Activated CD4-positive, alpha-beta T cell treated with anti-CD3 and anti-CD28 coated beads for 36 hours (primary cell): ENCODE data around the gene CORT. TPM values are rescaled to one million over a fixed set of nuclear protein-coding genes. Genes with fewer than 3 reads are reported as not detected.
A peak's percentile ranks its signal among the peaks of the same experiment; 100 is the strongest.

Experiments
- ATAC-seq: fragments of 200-7000 bp; cut with Tn5 transposase; one replicate; pipeline ENCODE4 v1.10.0; 2021; ENCODE audit warnings: mild to moderate bottlenecking, moderate library complexity
- CTCF ChIA-PET: fragments of 350-600 bp; sonication (Branson Sonifier 250); formaldehyde crosslinking; loops from one replicate; lab custom pipeline; 2021; ENCODE audit warnings: antibody characterized with exemption; lab: Charles Lee
- POLR2A ChIA-PET: fragments of 350-600 bp; sonication (Branson Sonifier 250); formaldehyde crosslinking; loops from one replicate; lab custom pipeline; 2021; ENCODE audit warnings: antibody characterized with exemption, inconsistent platforms; lab: Charles Lee
- DNase-seq: peaks from one replicate; pipeline ENCODE4 v3.0.0-alpha.2; 2020
- H3K27ac Mint-ChIP-seq: one replicate; pipeline ENCODE4 v1.8.0; 2021; ENCODE audit warnings: mixed read lengths
- H3K27me3 Mint-ChIP-seq: one replicate; pipeline ENCODE4 v1.8.0; 2021; ENCODE audit warnings: mixed read lengths
- H3K36me3 Mint-ChIP-seq: one replicate; pipeline ENCODE4 v1.8.0; 2021; ENCODE audit warnings: low read depth, mixed read lengths
- H3K4me1 Mint-ChIP-seq: one replicate; pipeline ENCODE4 v1.8.0; 2021; ENCODE audit warnings: mixed read lengths
- H3K4me3 Mint-ChIP-seq: one replicate; pipeline ENCODE4 v1.8.0; 2021; ENCODE audit warnings: mild to moderate bottlenecking, moderate library complexity, mixed read lengths
- H3K9me3 Mint-ChIP-seq: one replicate; pipeline ENCODE4 v1.8.0; 2021; ENCODE audit warnings: low read depth, mixed read lengths
- intact Hi-C, 2 experiments: fragments of 100-400 bp; cut with DNase I in 1 of 2; cut with micrococcal nuclease in 1 of 2; formaldehyde crosslinking; loops; one replicate each; pipeline versions ENCODE4 v1.14.2 to v1.15.1; 2022 to 2024; cut with DNase I, micrococcal nuclease
- total RNA-seq, 2 experiments: library from RNA; stranded (reverse); gene quantifications; one replicate each; pipeline ENCODE4 v1.2.3, GENCODE V29; 2021

Gene CORT
- total RNA-seq, 2 experiments from 2014 or later: 0.16 TPM; not detected in 1

DNA sequence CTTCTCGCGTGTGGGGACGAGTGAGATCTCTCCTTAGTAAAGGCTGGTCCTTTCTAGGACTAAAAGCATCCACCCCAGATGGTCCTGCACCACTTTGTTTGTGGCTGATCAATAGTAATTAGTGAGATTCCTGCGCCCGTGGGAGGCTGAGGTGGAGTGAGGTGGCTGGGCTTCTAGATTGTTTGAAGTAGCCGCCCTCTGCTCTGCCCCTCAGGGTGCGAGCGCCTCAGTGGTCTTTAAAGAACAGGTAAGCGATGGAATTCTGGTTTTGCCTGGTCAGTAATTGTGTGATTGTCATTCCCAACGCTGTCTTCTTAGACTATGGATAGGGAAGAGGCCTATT lies 45.6 kb downstream of the CORT start:
- H3K4me3 Mint-ChIP-seq: peak overlapping the region; percentile 72
- ATAC-seq: no peak
- no peak for DNase-seq
- peaks cover 49% of the 10 kb centered on the region for H3K4me1 Mint-ChIP-seq
- ChIA-PET CTCF (interaction anchor here (0.6 to 6.5 kb wide), 36 partner anchors 8 to 1190 kb away, joined by 3 to 133 read pairs (median 4); partner anchors contain the start of genes CENPS, DFFA and PGD), POLR2A (interaction anchor here (0.9 to 1.2 kb wide), 2 partner anchors 12 to 18 kb away, joined by 4 to 7 read pairs; no protein-coding TSS in a partner anchor)
- intact Hi-C loops: loop anchor here (1.0 to 5.0 kb wide), 10 partner anchors 16 to 585 kb away; partner anchors contain the start of genes PEX14 (in 2 of the 2), CTNNBIP1 (in 1 of the 2) and TARDBP (in 1 of the 2)
- no peaks in the 10 kb centered on the region for H3K27me3 Mint-ChIP-seq
- peak overlapping the region; percentile 91 for H3K27ac Mint-ChIP-seq
- H3K9me3 Mint-ChIP-seq: no peaks in the 10 kb centered on the region
- H3K36me3 Mint-ChIP-seq: peaks cover 7% of the 10 kb centered on the region

DNA sequence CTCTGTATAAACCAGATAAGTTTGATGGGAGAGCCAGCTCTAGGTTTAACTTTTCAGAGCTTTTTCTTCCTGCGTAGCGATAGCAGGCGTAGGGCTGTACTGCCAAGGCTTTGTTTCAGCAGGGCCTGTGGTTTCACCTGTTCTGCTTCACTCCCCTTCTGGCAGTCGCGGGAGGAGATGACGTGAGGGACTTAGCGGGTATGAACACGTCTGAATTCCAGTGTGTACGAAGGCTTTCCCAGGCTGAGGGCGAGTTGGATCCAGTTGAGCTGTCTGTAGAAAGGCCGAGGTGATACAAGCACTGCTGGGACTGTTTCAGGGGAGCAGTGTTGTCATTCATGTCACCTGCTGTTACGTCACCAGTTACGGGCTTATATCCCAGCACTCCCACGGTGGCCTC lies 46.1 kb downstream of the CORT start:
- intact Hi-C loops: loop anchor here (1.0 to 5.0 kb wide), 10 partner anchors 15 to 586 kb away; partner anchors contain the start of genes PEX14 (in 2 of the 2), CTNNBIP1 (in 1 of the 2) and TARDBP (in 1 of the 2)
- Mint-ChIP-seq H3K9me3 (no peaks in the 10 kb centered on the region), H3K4me1 (peaks cover 51% of the 10 kb centered on the region), H3K27ac (peak overlapping the region; percentile 91), H3K27me3 (no peaks in the 10 kb centered on the region), H3K36me3 (peaks cover 7% of the 10 kb centered on the region), H3K4me3 (peak overlapping the region; percentile 72)
- peak; percentile 55 for DNase-seq
- POLR2A ChIA-PET: interaction anchor here (0.5 kb wide), 1 partner anchor 571 kb away, joined by 3 read pairs; no protein-coding TSS in a partner anchor
- peak; percentile 11 for ATAC-seq
- CTCF ChIA-PET: interaction anchor here (0.8 to 6.5 kb wide), 8 partner anchors 7 to 374 kb away, joined by 3 to 133 read pairs (median 12); partner anchors contain the start of gene CENPS

DNA sequence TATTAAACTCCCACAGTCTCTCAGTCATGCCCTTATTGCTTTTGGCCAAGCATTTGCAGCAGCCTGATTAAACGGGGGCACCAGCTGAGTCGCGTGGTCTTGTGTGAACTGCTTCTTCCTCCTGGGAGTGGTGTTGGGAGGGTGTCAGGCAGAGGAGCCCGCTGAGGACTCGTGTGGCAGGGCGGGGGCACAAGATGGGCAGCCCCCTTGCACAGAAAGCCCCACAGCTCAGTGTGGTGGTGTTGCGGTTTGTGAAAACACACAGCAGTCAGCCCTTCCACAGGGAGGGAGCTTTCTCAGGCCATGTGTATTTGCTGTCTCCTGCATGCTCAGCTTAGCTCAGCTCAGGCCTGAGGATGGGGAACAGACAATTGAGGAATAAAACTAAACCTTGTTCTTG lies 47.3 kb downstream of the CORT start:
- ATAC-seq: no peak
- H3K27ac Mint-ChIP-seq: no peak overlapping the region
- H3K4me3 Mint-ChIP-seq: no peak overlapping the region
- intact Hi-C loops: loop anchor here (5.0 kb wide), 2 partner anchors 195 to 515 kb away; partner anchors contain the start of gene TARDBP (in 1 of the 2)
- H3K36me3 Mint-ChIP-seq: peaks cover 7% of the 10 kb centered on the region
- H3K9me3 Mint-ChIP-seq: no peaks in the 10 kb centered on the region
- H3K4me1 Mint-ChIP-seq: peaks cover 55% of the 10 kb centered on the region
- POLR2A ChIA-PET: interaction anchor here (0.6 to 0.7 kb wide), 2 partner anchors 11 to 594 kb away, joined by 3 read pairs; no protein-coding TSS in a partner anchor
- CTCF ChIA-PET: interaction anchor here (6.5 kb wide), 1 partner anchor 14 kb away, joined by 133 read pairs; no protein-coding TSS in a partner anchor
- H3K27me3 Mint-ChIP-seq: no peaks in the 10 kb centered on the region
- no peak for DNase-seq

DNA sequence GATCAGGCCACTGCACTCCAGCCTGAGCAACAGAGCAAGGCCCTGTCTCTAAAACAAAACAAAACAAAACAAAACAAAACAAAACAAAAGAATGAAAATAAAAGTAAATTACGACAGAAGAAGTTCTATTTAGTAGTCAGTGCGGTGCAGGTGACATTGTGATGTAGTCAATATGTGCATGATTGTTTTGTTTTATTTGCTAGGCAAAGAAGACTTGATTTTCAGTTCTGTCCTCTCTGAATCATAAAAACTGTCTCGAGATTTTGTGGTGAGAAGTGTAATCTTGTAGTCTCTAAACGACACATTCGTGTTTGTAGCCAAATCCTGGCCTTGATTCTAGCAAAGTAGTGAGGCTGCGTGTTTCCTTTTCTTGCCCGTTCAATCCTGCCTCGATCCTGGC lies 48.4 kb downstream of the CORT start:
- no peak for DNase-seq
- intact Hi-C loops: loop anchor here (5.0 kb wide), 2 partner anchors 194 to 514 kb away; partner anchors contain the start of gene TARDBP (in 1 of the 2)
- no peak overlapping the region for H3K4me3 Mint-ChIP-seq
- no peaks in the 10 kb centered on the region for H3K27me3 Mint-ChIP-seq
- peaks cover 57% of the 10 kb centered on the region for H3K4me1 Mint-ChIP-seq
- H3K27ac Mint-ChIP-seq: peak overlapping the region; percentile 17
- POLR2A ChIA-PET: interaction anchor here (0.6 kb wide), 1 partner anchor 366 kb away, joined by 3 read pairs; no protein-coding TSS in a partner anchor
- H3K9me3 Mint-ChIP-seq: no peaks in the 10 kb centered on the region
- peaks cover 7% of the 10 kb centered on the region for H3K36me3 Mint-ChIP-seq
- CTCF ChIA-PET: interaction anchor here (0.6 to 6.5 kb wide), 3 partner anchors 12 to 1221 kb away, joined by 3 to 133 read pairs (median 3); no protein-coding TSS in a partner anchor
- ATAC-seq: peak; percentile 16

Other genes with a start within 250 kb of the CORT start
- 10 to 100 TPM; 12.3 to 13.5 TPM for gene KIF1B, start 239.5 kb upstream of the CORT start, total RNA-seq
- gene PGD, start 51.0 kb upstream of the CORT start, total RNA-seq: 10 to 100 TPM; 91.6 to 93.7 TPM
- gene CENPS, start 19.6 kb upstream of the CORT start, total RNA-seq: 10 to 100 TPM; 18.1 to 22.8 TPM
- 10 to 100 TPM; 45.7 to 46.4 TPM for gene DFFA, start 22.5 kb downstream of the CORT start, total RNA-seq
- 10 to 100 TPM; 16.3 to 25.1 TPM for gene PEX14, start 24.9 kb downstream of the CORT start, total RNA-seq